Prostate gland (tissue), 2 donors: ENCODE data around the gene SLC38A6.
"Not testable (repeated sequence)": the region's sequence is repeated elsewhere in the genome, so short reads cannot be mapped to it uniquely, and the experiment has no call there.

ENCODE experiments used
- POLR2A ChIP-seq: fragments of 450-650 bp; IDR thresholded peaks from one replicate; pipeline ENCODE4 v1.6.1; 2016; ENCODE audit warnings: antibody characterized with exemption, mild to moderate bottlenecking
- TF ChIP-seq, protein P1 (sequence below), 4 experiments: fragments of 200-600 bp in 2 of 4; fragments of 450-650 bp in 2 of 4; sonication (generic) in 2 of 4; IDR thresholded peaks; 1 replicate in 3 of 4; 2 replicates in 1 of 4; pipeline ENCODE4 v1.5.1; 2016 to 2019; ENCODE audit warnings: antibody characterized with exemption in 4 of 4, mild to moderate bottlenecking in 2 of 4, moderate library complexity in 2 of 4

DNA sequence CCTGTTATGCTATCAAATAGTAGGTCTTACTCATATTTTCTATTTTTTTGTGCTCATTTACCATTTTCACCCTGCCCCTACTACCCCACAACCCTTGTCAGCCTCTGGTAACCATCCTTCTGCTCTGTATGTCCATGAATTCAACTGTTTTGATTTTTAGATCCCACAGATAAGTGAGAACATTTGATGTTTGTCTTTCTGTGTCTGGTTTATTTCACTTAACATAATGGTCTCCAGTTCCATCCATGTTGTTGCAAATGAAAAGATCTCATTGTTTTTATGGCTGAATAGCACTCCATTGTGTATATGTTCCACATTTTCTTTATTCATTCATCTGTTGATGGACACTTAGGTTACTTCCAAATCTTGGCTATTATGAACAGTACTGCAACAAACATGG lies 91.4 kb downstream of the SLC38A6 start:
- TF ChIP-seq, protein P1, sequence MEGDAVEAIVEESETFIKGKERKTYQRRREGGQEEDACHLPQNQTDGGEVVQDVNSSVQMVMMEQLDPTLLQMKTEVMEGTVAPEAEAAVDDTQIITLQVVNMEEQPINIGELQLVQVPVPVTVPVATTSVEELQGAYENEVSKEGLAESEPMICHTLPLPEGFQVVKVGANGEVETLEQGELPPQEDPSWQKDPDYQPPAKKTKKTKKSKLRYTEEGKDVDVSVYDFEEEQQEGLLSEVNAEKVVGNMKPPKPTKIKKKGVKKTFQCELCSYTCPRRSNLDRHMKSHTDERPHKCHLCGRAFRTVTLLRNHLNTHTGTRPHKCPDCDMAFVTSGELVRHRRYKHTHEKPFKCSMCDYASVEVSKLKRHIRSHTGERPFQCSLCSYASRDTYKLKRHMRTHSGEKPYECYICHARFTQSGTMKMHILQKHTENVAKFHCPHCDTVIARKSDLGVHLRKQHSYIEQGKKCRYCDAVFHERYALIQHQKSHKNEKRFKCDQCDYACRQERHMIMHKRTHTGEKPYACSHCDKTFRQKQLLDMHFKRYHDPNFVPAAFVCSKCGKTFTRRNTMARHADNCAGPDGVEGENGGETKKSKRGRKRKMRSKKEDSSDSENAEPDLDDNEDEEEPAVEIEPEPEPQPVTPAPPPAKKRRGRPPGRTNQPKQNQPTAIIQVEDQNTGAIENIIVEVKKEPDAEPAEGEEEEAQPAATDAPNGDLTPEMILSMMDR (IDR thresholded peaks at IDR 0.05) = not testable (repeated sequence)
- TF ChIP-seq POLR2A = not testable (repeated sequence)
